Jurkat, Clone E6-1 (cell line): ENCODE results near the gene CREB3L1.

Experiments
- DNase-seq: peaks from one replicate; pipeline ENCODE4 v3.0.0-alpha.2; 2011; ENCODE audit warnings: low read depth, low spot score
- H3K4me3 ChIP-seq: 2 replicates; pipeline ENCODE4 v1.5.1; 2011; ENCODE audit warnings: mild to moderate bottlenecking, low read length, control low read depth, moderate library complexity

CREB3L1 gene

GRCh38 chr11:46308631-46309419 is 31.4 kb downstream of the CREB3L1 start:
- DNase-seq: peak; percentile 61
- peak overlapping the region; percentile 10; the same call in 1 of the 2 replicates for H3K4me3 ChIP-seq

GRCh38 chr11:46309814-46310259 is 32.4 kb downstream of the CREB3L1 start:
- no peak overlapping the region for H3K4me3 ChIP-seq
- DNase-seq: peak; percentile 48

- DNase-seq: peak; percentile 74
These were observed 37.7 kb downstream of the CREB3L1 start for GRCh38 chr11:46315033-46315738.

GRCh38 chr11:46315783-46316563 is 38.5 kb downstream of the CREB3L1 start:
- DNase-seq: no peak
- H3K4me3 ChIP-seq: no peak overlapping the region

More at GRCh38 chr11:46315033-46315738, 37.7 kb downstream of the CREB3L1 start:
- no peak overlapping the region for H3K4me3 ChIP-seq

- no peak overlapping the region for H3K4me3 ChIP-seq
- DNase-seq: no peak
These were observed 41.6 kb downstream of the CREB3L1 start for GRCh38 chr11:46319074-46319453.

- H3K4me3 ChIP-seq: no peak overlapping the region
- DNase-seq: no peak
These were observed 44.3 kb downstream of the CREB3L1 start for GRCh38 chr11:46321757-46322156.

GRCh38 chr11:46322759-46323158 is 45.3 kb downstream of the CREB3L1 start:
- no peak overlapping the region for H3K4me3 ChIP-seq
- no peak for DNase-seq

- no peak for DNase-seq
- no peak overlapping the region for H3K4me3 ChIP-seq
These were observed 49.5 kb downstream of the CREB3L1 start for GRCh38 chr11:46326813-46327416.

- H3K4me3 ChIP-seq: no peak overlapping the region
- DNase-seq: no peak
These were observed 50.4 kb downstream of the CREB3L1 start for GRCh38 chr11:46327829-46328228.

GRCh38 chr11:46330154-46330553 is 52.7 kb downstream of the CREB3L1 start:
- H3K4me3 ChIP-seq: peak overlapping the region; percentile 32
- no peak for DNase-seq

GRCh38 chr11:46330563-46331281 is 53.3 kb downstream of the CREB3L1 start:
- DNase-seq: peak; percentile 78
- H3K4me3 ChIP-seq: peak overlapping the region; percentile 32

- peak overlapping the region; percentile 32 for H3K4me3 ChIP-seq
- peak; percentile 91 for DNase-seq
These were observed 54.0 kb downstream of the CREB3L1 start for GRCh38 chr11:46331282-46331984.

- DNase-seq: no peak
- peak overlapping the region; percentile 41 for H3K4me3 ChIP-seq
These were observed 54.7 kb downstream of the CREB3L1 start for GRCh38 chr11:46332093-46332567.

GRCh38 chr11:46332568-46333393 is 55.3 kb downstream of the CREB3L1 start:
- no peak for DNase-seq
- peak overlapping the region; percentile 41 for H3K4me3 ChIP-seq

GRCh38 chr11:46333394-46333947 is 56.0 kb downstream of the CREB3L1 start:
- peak overlapping the region; percentile 41 for H3K4me3 ChIP-seq
- no peak for DNase-seq

- DNase-seq: no peak
- H3K4me3 ChIP-seq: no peak overlapping the region
These were observed 56.7 kb downstream of the CREB3L1 start for GRCh38 chr11:46334211-46334610.

GRCh38 chr11:46335271-46335670 is 57.8 kb downstream of the CREB3L1 start:
- DNase-seq: no peak
- H3K4me3 ChIP-seq: no peak overlapping the region
